HEK293 (cell line): ENCODE results near the gene HP.
"Not testable (repeated sequence)": the region's sequence is repeated elsewhere in the genome, so short reads cannot be mapped to it uniquely, and the experiment has no call there.

Experiments used
- CTCF ChIA-PET: fragments of 350-600 bp; formaldehyde crosslinking; extraction: SDS; loops from one replicate; lab custom pipeline; 2021; ENCODE audit warnings: antibody characterized with exemption; lab: Yijun Ruan, JAX
- POLR2A ChIA-PET: fragments of 300-600 bp; formaldehyde crosslinking; extraction: SDS; loops from one replicate; lab custom pipeline; 2020; ENCODE audit warnings: antibody characterized with exemption, inconsistent platforms; lab: Yijun Ruan, JAX
- H3K27ac ChIP-seq: fragments of 200-500 bp; sonication (Bioruptor generic); 2 replicates; pipeline ENCODE4 v1.5.1; 2014; ENCODE audit warnings: low read depth, low read length, control low read depth, inconsistent platforms; ENCODE audit errors: extremely low read depth
- H3K36me3 ChIP-seq, 2 experiments: fragments of 200-500 bp in 1 of 2; sonication (Bioruptor generic) in 1 of 2; 1 replicate in 1 of 2; 2 replicates in 1 of 2; pipeline ENCODE4 v1.5.1; 2014 to 2017; ENCODE audit warnings: inconsistent platforms in 2 of 2, low read length in 2 of 2; ENCODE audit not compliant: control insufficient read depth in 2 of 2, insufficient read depth in 1 of 2
- H3K4me1 ChIP-seq: fragments of 200-500 bp; sonication (Bioruptor generic); 2 replicates; pipeline ENCODE4 v1.5.1; 2014; ENCODE audit warnings: mild to moderate bottlenecking, low read length, inconsistent platforms; ENCODE audit not compliant: control insufficient read depth, insufficient read depth
- H3K4me3 ChIP-seq: 2 replicates; pipeline ENCODE4 v1.5.1; 2011; ENCODE audit warnings: low read depth, mild to moderate bottlenecking, control low read depth, low read length, moderate library complexity
- H3K9me3 ChIP-seq: fragments of 200-500 bp; sonication (Bioruptor generic); 2 replicates; pipeline ENCODE4 v1.5.1; 2014; ENCODE audit warnings: low read depth, low read length, inconsistent platforms; ENCODE audit not compliant: control insufficient read depth, insufficient read depth
- KLF10 ChIP-seq: fragments of 450-650 bp; IDR thresholded peaks from 2 replicates; pipeline ENCODE4 v1.5.1; 2018; ENCODE audit warnings: missing biosample characterization, mild to moderate bottlenecking, missing genetic modification characterization
- MZF1 ChIP-seq: fragments of 450-650 bp; formaldehyde crosslinking; IDR thresholded peaks from 2 replicates; pipeline ENCODE4 v1.5.1; 2017; ENCODE audit warnings: missing biosample characterization, missing genetic modification characterization, borderline replicate concordance
- OSR2 ChIP-seq: fragments of 450-650 bp; formaldehyde crosslinking; IDR thresholded peaks from 2 replicates; pipeline ENCODE4 v1.5.1; 2016; ENCODE audit warnings: missing biosample characterization, missing genetic modification characterization
- RBAK ChIP-seq: fragments of 450-650 bp; formaldehyde crosslinking; IDR thresholded peaks from 2 replicates; pipeline ENCODE4 v1.5.1; 2016; ENCODE audit warnings: missing biosample characterization, missing genetic modification characterization
- SETDB1 ChIP-seq: IDR thresholded peaks from one replicate; pipeline ENCODE4 v1.6.1; 2017; ENCODE audit warnings: mild to moderate bottlenecking, low read length, moderate library complexity, mixed read lengths; ENCODE audit not compliant: insufficient read length
- ZBTB17 ChIP-seq: fragments of 450-650 bp; formaldehyde crosslinking; IDR thresholded peaks from 2 replicates; pipeline ENCODE4 v1.5.1; 2016; ENCODE audit warnings: missing biosample characterization, missing genetic modification characterization
- ZBTB20 ChIP-seq: fragments of 450-650 bp; formaldehyde crosslinking; IDR thresholded peaks from 2 replicates; pipeline ENCODE4 v1.5.1; 2016; ENCODE audit warnings: missing biosample characterization, missing genetic modification characterization
- ZBTB21 ChIP-seq: fragments of 450-650 bp; formaldehyde crosslinking; IDR thresholded peaks from 2 replicates; pipeline ENCODE4 v1.5.1; 2017; ENCODE audit warnings: missing biosample characterization, missing genetic modification characterization
- ZBTB48 ChIP-seq: fragments of 450-650 bp; formaldehyde crosslinking; IDR thresholded peaks from 2 replicates; pipeline ENCODE4 v1.5.1; 2016; ENCODE audit warnings: missing biosample characterization, missing genetic modification characterization
- ZEB2 ChIP-seq: fragments of 450-650 bp; formaldehyde crosslinking; IDR thresholded peaks from 2 replicates; pipeline ENCODE4 v1.5.1; 2016; ENCODE audit warnings: missing biosample characterization, missing genetic modification characterization
- ZNF2 ChIP-seq: fragments of 450-650 bp; formaldehyde crosslinking; IDR thresholded peaks from 2 replicates; pipeline ENCODE4 v1.5.1; 2016; ENCODE audit warnings: missing biosample characterization, missing genetic modification characterization
- ZNF266 ChIP-seq: fragments of 450-650 bp; formaldehyde crosslinking; IDR thresholded peaks from 2 replicates; pipeline ENCODE4 v1.5.1; 2016; ENCODE audit warnings: missing biosample characterization, missing genetic modification characterization, low read depth
- ZNF335 ChIP-seq: fragments of 450-650 bp; formaldehyde crosslinking; conservative IDR thresholded peaks from 2 replicates; pipeline ENCODE4 v1.5.1; 2016; ENCODE audit warnings: missing biosample characterization, missing genetic modification characterization
- ZNF341 ChIP-seq: fragments of 450-650 bp; formaldehyde crosslinking; IDR thresholded peaks from 2 replicates; pipeline ENCODE4; 2016; ENCODE audit warnings: low read depth, missing biosample characterization, missing genetic modification characterization
- ZNF391 ChIP-seq: fragments of 450-650 bp; formaldehyde crosslinking; IDR thresholded peaks from 2 replicates; pipeline ENCODE4 v1.5.1; 2016; ENCODE audit warnings: low read depth, missing biosample characterization, missing genetic modification characterization, borderline replicate concordance
- ZNF394 ChIP-seq: fragments of 450-650 bp; formaldehyde crosslinking; IDR thresholded peaks from 2 replicates; pipeline ENCODE4 v1.5.1; 2016; ENCODE audit warnings: missing biosample characterization, missing genetic modification characterization, mild to moderate bottlenecking, moderate library complexity, borderline replicate concordance
- ZNF555 ChIP-seq: fragments of 450-650 bp; formaldehyde crosslinking; conservative IDR thresholded peaks from 2 replicates; pipeline ENCODE4 v1.5.1; 2017; ENCODE audit warnings: missing biosample characterization, mild to moderate bottlenecking, missing genetic modification characterization, inconsistent platforms
- ZNF585B ChIP-seq: fragments of 450-650 bp; formaldehyde crosslinking; IDR thresholded peaks from 2 replicates; pipeline ENCODE4 v1.5.1; 2016; ENCODE audit warnings: missing biosample characterization, missing genetic modification characterization
- ZNF621 ChIP-seq: fragments of 450-650 bp; formaldehyde crosslinking; IDR thresholded peaks from 2 replicates; pipeline ENCODE4 v1.5.1; 2017; ENCODE audit warnings: missing biosample characterization, missing genetic modification characterization
- ZNF660 ChIP-seq: fragments of 450-650 bp; IDR thresholded peaks from 2 replicates; pipeline ENCODE4 v1.5.1; 2018; ENCODE audit warnings: missing biosample characterization, mild to moderate bottlenecking, missing genetic modification characterization
- ZNF747 ChIP-seq: fragments of 450-650 bp; formaldehyde crosslinking; IDR thresholded peaks from 2 replicates; pipeline ENCODE4 v1.5.1; 2016; ENCODE audit warnings: missing biosample characterization, missing genetic modification characterization
- ZSCAN16 ChIP-seq: fragments of 450-650 bp; formaldehyde crosslinking; IDR thresholded peaks from 2 replicates; pipeline ENCODE4 v1.5.1; 2016; ENCODE audit warnings: missing biosample characterization, missing genetic modification characterization
- TF ChIP-seq, protein P1 (sequence below): fragments of 450-650 bp; formaldehyde crosslinking; IDR thresholded peaks from 2 replicates; pipeline ENCODE4 v1.5.1; 2016; ENCODE audit warnings: missing biosample characterization, missing genetic modification characterization
- TF ChIP-seq, protein P2 (sequence below): fragments of 450-650 bp; formaldehyde crosslinking; IDR thresholded peaks from 2 replicates; pipeline ENCODE4 v1.5.1; 2016; ENCODE audit warnings: missing biosample characterization, missing genetic modification characterization
- TF ChIP-seq, protein P3 (sequence below): fragments of 450-650 bp; formaldehyde crosslinking; IDR thresholded peaks from 2 replicates; pipeline ENCODE4 v1.5.1; 2016; ENCODE audit warnings: missing biosample characterization, missing genetic modification characterization

Gene HP, protein sequence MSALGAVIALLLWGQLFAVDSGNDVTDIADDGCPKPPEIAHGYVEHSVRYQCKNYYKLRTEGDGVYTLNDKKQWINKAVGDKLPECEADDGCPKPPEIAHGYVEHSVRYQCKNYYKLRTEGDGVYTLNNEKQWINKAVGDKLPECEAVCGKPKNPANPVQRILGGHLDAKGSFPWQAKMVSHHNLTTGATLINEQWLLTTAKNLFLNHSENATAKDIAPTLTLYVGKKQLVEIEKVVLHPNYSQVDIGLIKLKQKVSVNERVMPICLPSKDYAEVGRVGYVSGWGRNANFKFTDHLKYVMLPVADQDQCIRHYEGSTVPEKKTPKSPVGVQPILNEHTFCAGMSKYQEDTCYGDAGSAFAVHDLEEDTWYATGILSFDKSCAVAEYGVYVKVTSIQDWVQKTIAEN

DNA sequence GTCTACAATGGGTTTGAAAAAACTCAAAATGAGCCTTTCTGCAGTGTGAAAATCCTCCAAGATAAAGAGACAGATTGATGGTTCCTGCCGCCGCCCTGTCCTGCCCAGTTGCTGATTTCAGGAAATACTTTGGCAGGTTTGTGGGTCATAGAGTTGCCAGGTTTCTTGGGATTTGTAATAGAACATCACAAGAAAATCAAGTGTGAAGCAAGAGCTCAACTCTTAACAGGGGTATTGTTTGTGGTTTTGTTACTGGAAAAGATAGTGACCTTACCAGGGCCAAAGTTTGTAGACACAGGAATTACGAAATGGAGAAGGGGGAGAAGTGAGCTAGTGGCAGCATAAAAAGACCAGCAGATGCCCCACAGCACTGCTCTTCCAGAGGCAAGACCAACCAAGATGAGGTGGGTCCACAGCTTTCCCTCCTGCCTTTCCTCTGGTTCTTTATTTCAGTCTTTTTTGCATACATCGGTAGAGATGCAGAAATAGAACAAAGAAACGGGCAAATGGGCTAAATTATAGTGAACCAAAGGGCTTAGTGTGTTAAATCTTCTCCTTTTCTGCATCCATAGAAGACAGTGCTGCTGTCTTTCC lies at the start of gene HP:
Gene HP, plus strand, starts transcription at position 252 of the 594 bp plus-strand sequence. Its CDS starts 148 bp downstream, at position 400.
- H3K4me1 ChIP-seq, H3K4me3 ChIP-seq, POLR2A ChIA-PET, CTCF ChIA-PET, H3K27ac ChIP-seq, H3K36me3 ChIP-seq, H3K9me3 ChIP-seq: not testable (repeated sequence)

DNA sequence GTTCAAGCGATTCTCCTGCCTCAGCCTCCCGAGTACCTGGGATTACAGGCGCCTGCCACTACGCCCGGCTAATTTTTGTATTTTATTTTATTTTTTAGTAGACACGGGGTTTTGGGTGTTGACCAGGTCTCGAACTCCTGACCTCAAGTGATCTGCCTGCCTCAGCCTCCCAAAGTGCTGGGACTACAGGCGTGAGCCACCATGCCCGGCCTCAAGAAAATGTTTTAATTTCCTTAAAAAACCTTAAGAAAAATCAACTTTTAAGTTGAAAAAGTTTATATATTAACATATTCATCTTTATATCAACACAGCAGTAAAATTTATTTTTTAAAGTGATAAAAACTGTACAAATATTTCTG lies 46.3 kb upstream of the HP start:
- CTCF ChIA-PET, H3K27ac ChIP-seq, H3K36me3 ChIP-seq, H3K4me3 ChIP-seq, POLR2A ChIA-PET, H3K9me3 ChIP-seq, H3K4me1 ChIP-seq: not testable (repeated sequence)
- peak; percentile 49 for TF ChIP-seq ZNF335 (tag by site-specific recombination)
- peak; percentile 25; the same call in 1 of the 2 replicates for TF ChIP-seq ZNF660 (tag by site-specific recombination)

DNA sequence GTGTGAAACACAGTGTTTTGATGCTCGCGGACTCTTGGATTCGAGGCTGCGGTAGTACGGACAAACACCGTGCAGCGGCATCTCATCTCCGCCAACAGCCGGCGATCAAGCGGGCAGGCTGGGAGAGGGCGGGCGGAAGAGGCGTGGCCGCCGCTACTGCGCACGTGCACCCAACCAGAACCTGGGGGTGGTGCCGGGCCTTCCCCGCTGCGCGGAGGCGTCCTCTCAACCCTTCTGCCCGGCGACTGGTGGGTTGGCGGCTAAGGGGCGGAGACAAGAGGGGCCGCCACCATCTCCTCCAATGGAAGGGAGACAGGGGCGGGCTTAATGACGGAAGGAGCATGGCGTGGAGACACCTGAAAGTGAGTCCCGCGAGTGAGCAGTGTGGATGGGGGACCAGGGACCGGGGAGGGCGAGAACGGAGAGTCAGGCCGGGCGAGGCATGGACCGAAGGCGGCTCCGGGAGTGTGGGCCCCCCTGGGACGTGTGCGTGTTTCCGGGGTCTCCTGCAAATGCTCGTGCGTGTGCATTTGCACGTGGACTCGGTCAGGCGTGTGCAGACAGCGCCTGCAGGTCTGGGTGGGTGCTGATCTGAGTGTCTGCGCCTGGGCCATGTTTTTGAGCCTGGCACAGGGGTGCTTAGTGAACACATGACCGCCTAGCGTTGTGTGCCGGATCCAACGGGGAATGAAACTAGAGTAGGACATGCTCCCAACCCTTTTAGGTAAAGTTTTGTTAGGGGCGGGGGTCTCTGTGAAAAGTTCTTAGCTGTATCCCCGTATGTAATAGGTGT lies 45.7 kb upstream of the HP start, which contains the start of gene DHODH:
Gene DHODH, plus strand, starts transcription at position 321 of the 793 bp plus-strand sequence. Its CDS starts 21 bp downstream, at position 342.
- CTCF ChIA-PET: no interaction called here
- no peaks in the 10 kb centered on the region for H3K9me3 ChIP-seq
- no peak for TF ChIP-seq ZNF2 (tag by site-specific recombination)
- no peak for TF ChIP-seq RBAK (tag by site-specific recombination)
- peak; percentile 52; the same call in 1 of the 2 replicates for TF ChIP-seq ZNF391 (tag by site-specific recombination)
- peak; percentile 79 for TF ChIP-seq ZBTB48 (tag by site-specific recombination)
- TF ChIP-seq ZNF266 (tag by site-specific recombination): no peak
- no peak for TF ChIP-seq ZNF621
- no peak for TF ChIP-seq ZBTB21
- TF ChIP-seq ZSCAN16 (tag by site-specific recombination): no peak
- no peak for TF ChIP-seq SETDB1
- TF ChIP-seq, protein P1, sequence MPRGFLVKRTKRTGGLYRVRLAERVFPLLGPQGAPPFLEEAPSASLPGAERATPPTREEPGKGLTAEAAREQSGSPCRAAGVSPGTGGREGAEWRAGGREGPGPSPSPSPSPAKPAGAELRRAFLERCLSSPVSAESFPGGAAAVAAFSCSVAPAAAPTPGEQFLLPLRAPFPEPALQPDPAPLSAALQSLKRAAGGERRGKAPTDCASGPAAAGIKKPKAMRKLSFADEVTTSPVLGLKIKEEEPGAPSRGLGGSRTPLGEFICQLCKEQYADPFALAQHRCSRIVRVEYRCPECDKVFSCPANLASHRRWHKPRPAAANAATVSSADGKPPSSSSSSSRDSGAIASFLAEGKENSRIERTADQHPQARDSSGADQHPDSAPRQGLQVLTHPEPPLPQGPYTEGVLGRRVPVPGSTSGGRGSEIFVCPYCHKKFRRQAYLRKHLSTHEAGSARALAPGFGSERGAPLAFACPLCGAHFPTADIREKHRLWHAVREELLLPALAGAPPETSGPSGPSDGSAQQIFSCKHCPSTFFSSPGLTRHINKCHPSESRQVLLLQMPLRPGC (tag by site-specific recombination): no peak
- TF ChIP-seq ZNF585B: no peak
- TF ChIP-seq ZNF555 (tag by site-specific recombination): no peak
- TF ChIP-seq, protein P2, sequence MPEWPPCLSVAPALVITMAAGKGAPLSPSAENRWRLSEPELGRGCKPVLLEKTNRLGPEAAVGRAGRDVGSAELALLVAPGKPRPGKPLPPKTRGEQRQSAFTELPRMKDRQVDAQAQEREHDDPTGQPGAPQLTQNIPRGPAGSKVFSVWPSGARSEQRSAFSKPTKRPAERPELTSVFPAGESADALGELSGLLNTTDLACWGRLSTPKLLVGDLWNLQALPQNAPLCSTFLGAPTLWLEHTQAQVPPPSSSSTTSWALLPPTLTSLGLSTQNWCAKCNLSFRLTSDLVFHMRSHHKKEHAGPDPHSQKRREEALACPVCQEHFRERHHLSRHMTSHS (tag by site-specific recombination): no peak
- peak; percentile 36; the same call in 1 of the 2 replicates for TF ChIP-seq KLF10 (tag by site-specific recombination)
- no peak for TF ChIP-seq ZNF747 (tag by site-specific recombination)
- no peak for TF ChIP-seq MZF1 (tag by site-specific recombination)
- TF ChIP-seq OSR2 (tag by site-specific recombination): no peak
- no peak for TF ChIP-seq ZNF394 (tag by site-specific recombination)
- TF ChIP-seq ZBTB20 (tag by site-specific recombination): peak; percentile 61; the same call in 1 of the 2 replicates
- peak; percentile 56 for TF ChIP-seq ZBTB17
- TF ChIP-seq ZNF341 (tag by site-specific recombination): peak; percentile 41; the same call in 1 of the 2 replicates
- TF ChIP-seq ZEB2 (tag by site-specific recombination): 0 out of 2 replicates have a peak, but pooled peaks have one; percentile 29
- TF ChIP-seq, protein P3, sequence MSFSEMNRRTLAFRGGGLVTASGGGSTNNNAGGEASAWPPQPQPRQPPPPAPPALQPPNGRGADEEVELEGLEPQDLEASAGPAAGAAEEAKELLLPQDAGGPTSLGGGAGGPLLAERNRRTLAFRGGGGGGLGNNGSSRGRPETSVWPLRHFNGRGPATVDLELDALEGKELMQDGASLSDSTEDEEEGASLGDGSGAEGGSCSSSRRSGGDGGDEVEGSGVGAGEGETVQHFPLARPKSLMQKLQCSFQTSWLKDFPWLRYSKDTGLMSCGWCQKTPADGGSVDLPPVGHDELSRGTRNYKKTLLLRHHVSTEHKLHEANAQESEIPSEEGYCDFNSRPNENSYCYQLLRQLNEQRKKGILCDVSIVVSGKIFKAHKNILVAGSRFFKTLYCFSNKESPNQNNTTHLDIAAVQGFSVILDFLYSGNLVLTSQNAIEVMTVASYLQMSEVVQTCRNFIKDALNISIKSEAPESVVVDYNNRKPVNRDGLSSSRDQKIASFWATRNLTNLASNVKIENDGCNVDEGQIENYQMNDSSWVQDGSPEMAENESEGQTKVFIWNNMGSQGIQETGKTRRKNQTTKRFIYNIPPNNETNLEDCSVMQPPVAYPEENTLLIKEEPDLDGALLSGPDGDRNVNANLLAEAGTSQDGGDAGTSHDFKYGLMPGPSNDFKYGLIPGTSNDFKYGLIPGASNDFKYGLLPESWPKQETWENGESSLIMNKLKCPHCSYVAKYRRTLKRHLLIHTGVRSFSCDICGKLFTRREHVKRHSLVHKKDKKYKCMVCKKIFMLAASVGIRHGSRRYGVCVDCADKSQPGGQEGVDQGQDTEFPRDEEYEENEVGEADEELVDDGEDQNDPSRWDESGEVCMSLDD (tag by site-specific recombination): no peak

More for the DNA sequence above, 45.7 kb upstream of the HP start, which contains the start of gene DHODH:
- Histone ChIP-seq H3K27ac (no peak within 1 kb of the TSS; the same call in 1 of the 2 replicates), H3K4me1 (0 out of 2 replicates have a peak, but pooled peaks cover 2% of the 10 kb centered on the region), H3K4me3 (peak within 1 kb of the TSS; percentile 87), H3K36me3 (peaks cover 0 to 10% of the 10 kb centered on the region in 2 experiments; a peak in 1 of 3 replicates)
- POLR2A ChIA-PET: no interaction called here
